ENCODE results near the gene EFCAB11.

Gene EFCAB11

DNA sequence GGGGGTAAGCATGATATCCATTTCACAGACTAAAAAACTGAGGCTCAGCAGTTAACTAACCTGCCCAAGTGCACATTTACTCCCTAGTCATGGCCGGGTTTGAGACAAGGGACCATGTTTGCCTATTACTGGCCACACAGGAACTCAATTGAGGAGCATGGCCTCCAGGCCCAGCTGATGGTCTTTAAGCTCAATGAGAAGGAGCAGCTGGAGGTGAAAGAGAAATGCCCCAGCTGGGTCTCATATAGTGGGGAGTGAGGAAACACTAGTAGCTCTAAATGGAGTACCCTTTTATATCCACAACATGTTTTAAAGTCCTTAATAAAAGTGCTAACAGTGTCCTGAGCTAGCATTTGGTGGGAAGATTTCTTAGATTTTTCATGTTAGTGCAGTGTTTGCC, 2.8 kb upstream of the EFCAB11 start:
- DNase-seq (ENCODE audit: low spot score): no peak

DNA sequence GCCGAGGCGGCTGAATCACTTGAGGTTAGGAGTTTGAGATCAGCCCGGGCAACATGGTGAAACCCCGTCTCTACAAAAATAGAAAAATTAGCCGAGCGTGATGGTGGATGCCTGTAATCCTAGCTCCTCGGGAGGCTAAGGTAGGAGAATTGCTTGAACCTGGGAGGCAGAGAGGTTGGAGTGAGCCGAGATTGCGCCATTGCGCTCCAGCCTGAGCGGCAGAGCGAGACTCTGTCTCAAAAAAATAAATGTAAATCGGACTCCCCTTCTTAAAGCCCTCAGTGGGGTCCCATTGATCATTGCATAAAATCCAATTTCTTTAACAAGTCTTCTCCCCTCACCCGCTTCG, 2.1 kb upstream of the EFCAB11 start:
- DNase-seq (ENCODE audit: low spot score): no peak

DNA sequence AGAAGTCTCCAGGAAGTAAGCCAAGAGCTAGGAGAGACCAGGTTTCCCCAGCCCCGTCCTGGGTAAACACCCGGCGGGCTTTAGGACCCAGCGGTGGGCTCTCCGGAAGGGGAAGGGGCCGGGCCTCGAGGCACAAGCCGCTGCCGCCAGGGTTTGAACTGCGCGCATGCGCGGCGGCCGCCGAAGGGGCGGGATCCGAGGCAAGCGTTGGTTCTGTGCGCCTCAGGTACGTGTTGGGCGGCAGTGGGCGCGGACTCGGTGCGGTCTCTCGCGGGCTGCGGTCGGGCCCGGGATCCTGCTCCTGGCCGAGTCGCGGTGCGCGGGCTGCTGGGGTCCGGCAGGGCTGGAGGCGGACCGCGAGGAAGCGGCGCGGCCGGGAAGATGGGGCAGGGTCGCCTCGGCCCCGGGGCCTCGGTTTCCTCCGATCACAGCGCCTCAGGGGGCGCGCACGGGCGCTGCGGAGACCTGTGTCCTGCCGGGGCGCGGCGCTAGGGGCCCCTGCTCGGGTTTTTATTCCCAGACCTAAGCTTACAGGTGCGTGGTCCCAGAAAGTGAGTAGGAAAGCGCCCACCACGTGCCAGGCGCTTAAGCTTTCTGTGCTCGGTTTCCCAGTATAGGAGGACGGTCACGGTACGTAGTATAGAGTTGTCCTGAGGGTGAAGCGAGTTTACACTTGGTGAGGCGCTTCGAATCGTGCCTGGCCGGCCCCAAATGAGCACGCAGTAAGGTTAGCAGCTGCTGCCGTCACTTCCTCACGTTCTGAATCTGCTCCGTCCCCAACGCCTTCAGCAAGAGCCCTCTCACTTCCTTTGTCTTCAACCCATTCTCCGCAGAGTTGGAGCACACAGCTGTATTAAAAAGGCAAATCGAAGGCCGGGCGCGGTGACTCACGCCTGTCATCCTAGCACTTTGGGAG, 1.5 kb upstream of the EFCAB11 start, which contains the start of gene TDP1:
Gene TDP1 (plus strand): TSS at position 183 of the 916 bp plus-strand sequence. CDS start 7,188 bp downstream, outside the sequence.
- peak; percentile 98 for DNase-seq (ENCODE audit: low spot score)

GRCh38 chr14:89955022-89955744, 653 bp upstream of the EFCAB11 start:
- DNase-seq (ENCODE audit: low spot score): no peak

- DNase-seq (ENCODE audit: low spot score): no peak
These were observed 928 bp downstream of the EFCAB11 start for GRCh38 chr14:89953602-89954001.

GRCh38 chr14:89952576-89952975, 2.0 kb downstream of the EFCAB11 start:
- DNase-seq (ENCODE audit: low spot score): no peak

GRCh38 chr14:89947344-89947743, 7.2 kb downstream of the EFCAB11 start:
- no peak for DNase-seq (ENCODE audit: low spot score)

- DNase-seq (ENCODE audit: low spot score): no peak
These were observed 12.6 kb downstream of the EFCAB11 start for GRCh38 chr14:89941830-89942377.

- no peak for DNase-seq (ENCODE audit: low spot score)
These were observed 17.8 kb downstream of the EFCAB11 start for GRCh38 chr14:89936654-89937185.

DNA sequence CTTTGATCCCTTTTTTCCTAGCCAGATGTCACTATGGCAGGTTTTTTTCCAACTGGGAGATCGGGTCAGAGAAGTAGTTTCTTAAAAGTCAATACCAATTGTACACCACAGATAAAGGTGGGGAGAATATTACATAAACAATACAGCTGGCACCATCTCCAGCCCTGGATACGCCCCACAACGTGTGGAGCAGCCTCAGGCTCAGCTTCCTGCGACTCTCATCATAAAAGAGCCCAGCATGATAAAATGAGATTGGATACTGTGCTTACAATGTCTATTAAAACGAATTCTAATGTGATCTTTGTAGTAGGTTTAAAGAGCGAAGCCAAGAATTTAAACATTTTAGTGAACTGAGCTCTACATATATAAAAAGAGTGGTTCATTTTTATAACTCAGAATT, 21.5 kb downstream of the EFCAB11 start:
- DNase-seq (ENCODE audit: low spot score): no peak

DNA sequence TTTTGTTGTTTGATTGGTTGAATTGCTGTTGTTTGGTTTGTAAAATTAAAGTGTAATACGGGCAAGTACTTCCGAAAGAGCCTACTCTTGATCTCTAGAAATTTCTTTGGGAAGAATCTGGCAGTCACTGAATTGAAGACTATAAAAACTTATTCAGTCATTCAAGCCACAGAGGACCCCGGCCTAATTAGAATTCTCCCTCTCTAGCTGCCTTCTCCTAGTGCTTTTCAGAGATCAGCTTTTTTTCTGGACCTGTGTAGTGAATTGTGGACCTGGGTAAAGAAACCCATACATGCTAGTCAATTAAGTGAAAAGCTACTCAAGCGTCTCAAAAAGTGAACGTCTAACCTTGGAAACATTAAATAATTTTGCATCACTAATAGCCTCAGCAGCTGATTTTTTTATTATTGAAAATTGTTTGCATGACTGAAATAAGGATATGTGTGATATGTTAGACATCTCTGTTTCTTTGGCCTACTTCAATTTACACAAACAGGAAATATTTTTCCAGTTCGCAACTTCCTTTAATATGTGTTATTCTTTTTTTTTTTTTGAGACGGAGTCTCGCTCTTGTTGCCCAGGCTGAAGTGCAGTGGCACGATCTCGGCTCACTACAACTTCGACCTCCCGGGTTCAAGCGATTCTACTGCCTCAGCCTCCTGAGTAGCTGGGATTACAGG, 27.2 kb downstream of the EFCAB11 start:
- no peak for DNase-seq (ENCODE audit: low spot score)

DNA sequence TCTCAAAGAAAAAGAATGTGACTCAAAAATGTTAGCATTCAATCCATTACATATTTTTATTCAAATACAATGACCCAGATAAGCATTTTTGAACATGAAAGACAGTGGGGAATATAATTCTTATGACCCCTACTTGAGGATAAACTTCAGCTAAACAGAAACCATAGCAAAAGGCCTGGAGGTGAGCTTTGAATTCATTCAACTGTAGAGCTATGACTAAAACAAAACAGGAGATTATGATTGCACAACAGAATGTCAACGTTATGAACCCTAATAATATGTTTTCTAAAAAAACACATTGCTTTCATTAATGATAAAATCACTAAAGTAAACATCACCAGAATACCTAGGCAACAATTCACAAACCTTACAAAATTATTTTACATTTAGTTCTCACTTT, 27.8 kb downstream of the EFCAB11 start:
- DNase-seq (ENCODE audit: low spot score): peak; percentile 14

DNA sequence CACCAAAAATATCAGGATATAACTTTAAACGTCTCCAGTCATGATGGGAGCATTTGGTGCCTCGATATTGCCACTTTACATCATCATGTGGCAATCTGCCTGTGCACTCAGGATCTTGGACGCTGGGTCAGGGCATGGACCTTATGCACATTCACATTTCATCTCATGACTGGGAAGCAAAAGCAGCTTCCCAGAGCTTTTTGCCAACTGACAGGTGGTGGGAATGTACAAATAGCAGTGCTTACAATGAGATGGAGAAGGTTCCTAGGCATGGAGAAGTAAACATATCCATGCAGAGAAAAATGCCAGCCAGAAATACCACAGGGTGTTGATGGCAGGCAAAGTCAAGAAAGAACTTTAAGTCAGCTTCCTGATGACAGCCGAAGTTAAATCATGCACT, 30.3 kb downstream of the EFCAB11 start:
- no peak for DNase-seq (ENCODE audit: low spot score)

GRCh38 chr14:89922031-89922907, 32.3 kb downstream of the EFCAB11 start:
- peak; percentile 76 for DNase-seq (ENCODE audit: low spot score)

DNA sequence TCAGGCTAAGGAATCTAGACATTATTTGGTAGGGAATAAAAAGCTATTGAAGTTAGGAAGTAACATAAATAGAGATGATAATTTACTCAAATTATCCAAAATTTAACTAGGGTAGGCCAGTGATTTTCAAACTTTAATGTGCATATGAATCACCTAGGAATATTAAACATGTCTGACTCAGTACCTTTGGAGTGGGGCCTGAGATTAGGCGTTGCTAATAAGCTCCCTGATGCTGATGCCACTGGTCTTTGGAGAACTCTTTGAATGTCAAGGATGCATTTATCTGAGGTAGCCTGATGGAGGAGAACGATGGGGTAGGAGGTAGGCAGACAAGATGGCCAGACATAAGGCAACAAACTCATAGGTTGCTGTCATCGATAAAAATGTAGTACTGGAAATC, 33.2 kb downstream of the EFCAB11 start:
- no peak for DNase-seq (ENCODE audit: low spot score)

GRCh38 chr14:89920056-89920455, 34.5 kb downstream of the EFCAB11 start:
- no peak for DNase-seq (ENCODE audit: low spot score)

DNA sequence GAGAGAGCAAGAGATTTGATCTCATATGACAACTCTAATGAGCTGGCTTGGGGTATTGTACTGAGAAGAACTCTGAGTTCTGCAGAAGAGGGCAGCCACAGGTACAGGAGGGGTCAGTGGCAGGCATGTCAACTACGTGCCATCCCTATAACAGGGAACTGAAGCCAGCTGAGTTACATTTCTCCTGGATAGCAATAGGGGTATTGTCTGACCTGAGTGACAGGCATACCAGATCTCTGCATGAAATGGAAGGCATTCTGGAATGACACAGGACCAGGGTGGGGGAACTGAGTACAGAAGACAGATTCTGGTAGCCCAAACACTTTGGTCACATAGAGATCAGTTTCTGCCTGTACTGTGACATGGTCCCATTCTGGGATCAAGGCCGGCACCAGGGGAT, 35.8 kb downstream of the EFCAB11 start:
- DNase-seq (ENCODE audit: low spot score): no peak

- DNase-seq (ENCODE audit: low spot score): peak; percentile 43
These were observed 39.2 kb downstream of the EFCAB11 start for GRCh38 chr14:89915114-89915878.

DNA sequence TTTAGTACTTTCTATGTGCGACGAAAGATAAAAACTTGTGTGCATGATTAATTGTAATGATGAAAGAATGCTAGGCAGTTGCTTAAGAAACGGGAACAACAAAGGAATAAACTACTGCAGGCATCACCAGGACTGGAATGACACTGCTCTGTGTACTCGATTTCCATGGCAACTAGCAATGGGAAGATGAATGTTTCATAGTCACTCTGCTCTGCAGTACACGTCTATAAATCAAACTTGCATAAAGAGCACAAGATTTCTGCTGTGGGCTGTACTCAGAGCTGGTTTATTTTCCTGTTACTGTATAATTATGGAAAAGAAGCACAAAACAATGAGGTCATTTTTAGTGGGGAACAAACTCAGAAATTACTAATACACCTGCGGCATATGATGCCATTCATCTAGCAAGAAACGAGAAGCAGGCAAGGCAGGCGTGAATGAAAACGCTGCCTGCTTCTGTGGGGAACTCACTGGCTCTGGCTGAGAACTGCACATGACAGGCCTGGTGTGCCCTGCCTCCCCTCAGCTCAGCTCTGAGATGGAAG, 41.8 kb downstream of the EFCAB11 start:
- DNase-seq (ENCODE audit: low spot score): peak; percentile 87

GRCh38 chr14:89912221-89912620, 42.3 kb downstream of the EFCAB11 start:
- no peak for DNase-seq (ENCODE audit: low spot score)
